Fibroblast of pulmonary artery (primary cell): ENCODE data around the gene ZNF585A.
"Not testable (repeated sequence)": the region's sequence is repeated elsewhere in the genome, so short reads cannot be mapped to it uniquely, and the experiment has no call there.

Source experiments
- DNase-seq: peaks from one replicate; pipeline ENCODE4 v3.0.0-alpha.2; 2010; ENCODE audit warnings: low read depth
- H3K4me3 ChIP-seq: replicated peaks from 2 replicates; pipeline ENCODE4 v1.5.1; 2011; ENCODE audit warnings: low read depth, mild to moderate bottlenecking, control low read depth, low read length, moderate library complexity
- CTCF ChIP-seq: IDR thresholded peaks from 2 replicates; pipeline ENCODE4 v1.5.1; 2011; ENCODE audit warnings: mild to moderate bottlenecking, control low read depth, low read length, inconsistent platforms; ENCODE audit errors: missing control alignments

Gene ZNF585A

GRCh38 chr19:37127999-37128820 lies 44.3 kb downstream of the ZNF585A start:
- TF ChIP-seq CTCF: no peak
- no peak for DNase-seq
- H3K4me3 ChIP-seq: no peak overlapping the region

- DNase-seq, H3K4me3 ChIP-seq: not testable (repeated sequence)
Measured at GRCh38 chr19:37122093-37122492, 50.4 kb downstream of the ZNF585A start.

- no peak for TF ChIP-seq CTCF
- no peak for DNase-seq
- H3K4me3 ChIP-seq: no peak overlapping the region
Measured at GRCh38 chr19:37114001-37114400, 58.5 kb downstream of the ZNF585A start.

GRCh38 chr19:37111753-37112152 lies 60.7 kb downstream of the ZNF585A start:
- not testable (repeated sequence) for H3K4me3 ChIP-seq

DNA sequence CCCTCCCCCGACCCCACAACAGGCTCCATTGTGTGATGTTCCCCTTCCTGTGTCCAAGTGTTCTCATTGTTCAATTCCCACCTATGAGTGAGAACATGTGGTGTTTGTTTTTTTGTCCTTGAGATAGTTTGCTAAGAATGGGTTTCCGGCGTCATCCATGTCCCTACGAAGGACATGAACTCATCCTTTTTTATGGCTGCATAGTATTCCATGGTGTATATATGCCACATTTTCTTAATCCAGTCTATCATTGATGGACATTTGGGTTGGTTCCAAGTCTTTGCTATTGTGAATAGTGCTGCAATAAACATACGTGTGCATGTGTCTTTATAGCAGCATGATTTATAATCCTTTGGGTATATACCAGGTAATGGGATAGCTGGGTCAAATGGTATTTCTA lies 68.4 kb downstream of the ZNF585A start:
- DNase-seq, H3K4me3 ChIP-seq: not testable (repeated sequence)

More at GRCh38 chr19:37111753-37112152, 60.7 kb downstream of the ZNF585A start:
- not testable (repeated sequence) for DNase-seq

DNA sequence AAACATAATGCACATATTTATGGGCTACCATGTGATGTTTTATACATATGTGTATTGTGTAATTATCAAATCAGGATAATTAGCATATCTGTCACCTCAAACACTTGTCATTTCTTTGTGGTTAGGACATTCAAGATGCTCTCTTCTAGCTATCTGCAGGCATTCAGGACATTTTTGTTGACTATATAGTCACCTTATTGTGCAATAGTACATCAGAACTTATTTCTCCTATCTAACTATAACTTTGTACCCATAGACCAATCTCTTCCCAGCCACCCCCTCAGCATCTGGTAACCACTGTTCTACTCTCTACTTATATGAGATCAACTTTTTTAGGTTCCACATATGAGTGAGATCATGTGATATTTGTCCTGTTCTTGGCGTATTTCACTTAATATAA lies 73.9 kb downstream of the ZNF585A start:
- no peak for DNase-seq
- H3K4me3 ChIP-seq: no peak overlapping the region
- TF ChIP-seq CTCF: no peak

DNA sequence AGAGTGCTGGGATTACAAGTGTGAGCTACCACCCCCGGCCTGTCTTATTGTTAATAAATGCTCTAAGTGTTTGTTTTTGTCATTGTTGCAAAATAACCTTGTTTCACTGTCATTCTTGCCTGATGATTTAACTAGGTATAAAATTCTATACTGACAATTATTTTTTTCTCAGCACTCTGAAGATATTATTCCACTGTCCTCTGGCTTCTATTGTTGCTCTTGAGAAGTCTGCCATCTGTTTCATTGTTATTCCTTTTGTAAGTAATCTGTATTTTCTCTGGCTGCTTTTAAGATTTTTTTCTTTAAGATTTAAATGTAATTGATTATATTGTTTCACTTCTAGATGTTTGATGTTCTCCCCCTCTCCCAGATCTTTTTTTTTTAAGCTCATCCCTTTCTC lies 76.6 kb downstream of the ZNF585A start:
- no peak for TF ChIP-seq CTCF
- no peak overlapping the region for H3K4me3 ChIP-seq
- DNase-seq: peak; percentile 1
